Activated CD4-positive, alpha-beta T cell treated with anti-CD3 and anti-CD28 coated beads, Interleukin-2, amount 50 U/mL, for 24 hours (primary cell): ENCODE results near the gene C16orf89.
A peak's percentile ranks its signal among the peaks of the same experiment; 100 is the strongest.
"Not testable (repeated sequence)": the region's sequence is repeated elsewhere in the genome, so short reads cannot be mapped to it uniquely, and the experiment has no call there.

Experiments
- DNase-seq, 2 donors: peaks; one replicate each; pipeline ENCODE4 v3.0.0-alpha.2; 2020; ENCODE audit warnings: low read depth in 1 of 2, low spot score in 1 of 2

Gene C16orf89, protein sequence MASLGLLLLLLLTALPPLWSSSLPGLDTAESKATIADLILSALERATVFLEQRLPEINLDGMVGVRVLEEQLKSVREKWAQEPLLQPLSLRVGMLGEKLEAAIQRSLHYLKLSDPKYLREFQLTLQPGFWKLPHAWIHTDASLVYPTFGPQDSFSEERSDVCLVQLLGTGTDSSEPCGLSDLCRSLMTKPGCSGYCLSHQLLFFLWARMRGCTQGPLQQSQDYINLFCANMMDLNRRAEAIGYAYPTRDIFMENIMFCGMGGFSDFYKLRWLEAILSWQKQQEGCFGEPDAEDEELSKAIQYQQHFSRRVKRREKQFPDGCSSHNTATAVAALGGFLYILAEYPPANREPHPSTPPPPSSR

DNA sequence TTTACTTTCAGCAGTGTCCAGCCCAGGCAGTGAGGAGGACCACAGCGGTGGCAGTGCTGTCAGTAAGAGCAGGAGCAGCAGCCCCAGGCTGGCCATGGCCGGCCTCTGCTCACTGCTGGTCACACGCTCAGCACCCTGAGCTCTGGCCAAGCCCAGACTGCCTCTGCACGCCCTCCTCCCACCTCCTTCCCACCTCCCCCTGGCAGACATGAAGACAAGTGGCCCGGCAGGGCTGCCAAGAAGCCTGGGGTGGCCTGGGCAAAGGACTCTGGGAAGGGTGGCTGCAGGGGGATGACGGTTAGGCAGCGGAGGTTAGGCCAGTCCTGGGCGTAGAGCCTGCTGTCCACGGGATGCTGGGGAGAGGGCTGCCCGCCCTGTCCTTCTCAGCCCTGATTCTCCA, at the start of gene C16orf89:
C16orf89 (minus strand) TSS at position 144 of the 400 bp plus-strand sequence; CDS start at position 96, 48 bp downstream.
- DNase-seq = no peak

DNA sequence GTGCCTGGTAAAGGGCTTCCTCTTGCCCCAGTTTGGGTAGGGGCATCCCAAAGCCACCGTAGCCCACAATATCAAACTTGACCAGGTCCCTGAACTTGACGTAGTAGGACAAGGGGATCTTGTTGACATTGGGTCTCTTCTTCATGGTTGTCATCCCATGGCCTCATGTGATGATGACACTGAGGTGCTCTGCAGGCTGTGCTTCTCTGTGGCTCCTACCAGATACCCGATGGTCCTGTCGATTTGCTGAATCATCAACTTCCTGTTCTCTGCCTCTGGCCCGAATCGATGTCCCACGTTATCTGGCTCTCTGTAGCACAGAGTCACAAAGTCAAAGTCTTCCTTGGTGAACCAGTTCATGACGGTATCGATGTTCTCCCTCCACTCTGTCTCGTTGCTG, 45.2 kb upstream of the C16orf89 start:
- not testable (repeated sequence) for DNase-seq

DNA sequence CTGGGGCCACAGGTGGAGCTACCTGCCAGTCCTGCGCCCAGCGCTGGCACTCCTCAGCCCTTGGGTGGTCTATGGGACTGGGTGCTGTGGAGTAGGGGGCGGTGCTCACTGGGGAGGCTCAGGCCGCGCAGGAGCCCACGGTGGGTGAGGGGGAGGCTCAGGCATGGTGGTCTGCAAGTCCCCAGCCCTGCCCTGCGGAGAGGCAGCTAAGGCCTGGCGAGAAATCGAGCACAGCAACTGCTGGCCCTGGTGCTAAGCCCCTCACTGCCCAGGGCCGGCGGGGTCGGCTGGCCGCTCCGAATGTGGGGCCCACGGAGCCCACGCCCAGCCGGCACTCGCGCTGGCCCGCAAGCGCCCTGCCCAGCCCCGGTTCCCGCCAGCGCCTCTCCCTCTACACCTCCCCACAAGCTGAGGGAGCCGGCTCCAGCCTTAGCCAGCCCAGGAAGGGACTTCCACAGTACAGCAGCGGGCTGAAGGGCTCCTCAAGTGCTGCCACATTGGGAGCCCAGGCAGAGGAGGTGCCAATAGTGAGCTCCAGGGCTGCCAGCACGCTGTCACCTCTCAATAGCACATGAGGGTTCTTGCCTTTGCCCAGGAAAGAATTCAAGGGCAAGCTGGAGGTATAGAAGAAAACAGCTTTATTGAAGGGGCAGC, 42.9 kb upstream of the C16orf89 start:
- DNase-seq = no peak

DNA sequence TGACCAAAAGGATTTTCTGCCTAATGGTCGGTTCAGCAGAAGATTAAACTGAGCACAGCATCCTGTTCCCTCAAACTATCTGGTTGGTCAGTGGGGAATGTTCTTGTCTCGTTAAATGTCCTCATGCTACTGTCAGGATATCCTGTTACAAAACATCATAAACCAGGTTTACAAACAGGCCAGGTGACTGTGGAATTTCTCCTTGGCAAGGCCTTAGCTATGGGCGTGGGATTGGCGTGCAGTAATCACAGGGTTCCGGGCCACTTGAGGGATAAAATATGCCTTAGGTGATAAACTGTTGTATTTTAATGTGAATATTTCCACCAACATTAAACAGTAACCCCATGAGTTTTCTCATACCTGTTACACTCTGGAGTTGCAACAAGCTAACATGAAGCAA, 39.3 kb upstream of the C16orf89 start:
- DNase-seq = not testable (repeated sequence)

DNA sequence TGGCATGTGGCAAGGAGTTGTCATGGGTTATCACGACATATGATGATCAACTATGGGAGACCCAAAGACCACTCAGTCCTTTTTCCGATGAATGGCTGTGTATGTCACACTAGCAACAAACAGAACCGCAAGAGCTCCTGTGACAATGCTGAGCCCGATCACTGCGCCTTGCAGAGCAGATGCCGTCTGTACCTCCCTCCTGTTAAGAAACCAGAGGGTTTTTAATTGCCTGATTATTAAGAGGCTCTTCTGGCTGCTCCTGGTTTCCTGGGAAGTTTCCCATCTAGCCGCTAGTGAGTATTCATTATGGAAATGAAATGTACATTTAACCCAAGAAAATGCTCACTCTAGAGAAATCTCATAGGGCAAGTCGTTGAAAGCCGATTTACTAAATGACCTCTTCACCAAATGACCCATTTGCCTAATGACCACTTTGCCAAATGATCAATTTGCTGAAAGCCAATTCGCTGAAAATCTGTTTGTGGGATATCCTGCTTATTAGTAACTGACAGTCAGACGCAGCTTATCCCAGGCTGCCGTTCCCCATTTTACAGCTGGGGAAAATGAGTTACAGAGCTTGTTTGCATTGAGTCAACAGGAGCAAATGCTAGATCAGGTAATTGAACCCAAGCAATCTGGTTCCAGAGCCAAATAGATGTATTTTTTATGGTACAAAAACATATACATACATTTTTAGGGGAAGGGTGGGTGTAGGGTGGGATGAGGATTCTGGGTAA, 37.7 kb upstream of the C16orf89 start:
- not testable (repeated sequence) for DNase-seq

DNA sequence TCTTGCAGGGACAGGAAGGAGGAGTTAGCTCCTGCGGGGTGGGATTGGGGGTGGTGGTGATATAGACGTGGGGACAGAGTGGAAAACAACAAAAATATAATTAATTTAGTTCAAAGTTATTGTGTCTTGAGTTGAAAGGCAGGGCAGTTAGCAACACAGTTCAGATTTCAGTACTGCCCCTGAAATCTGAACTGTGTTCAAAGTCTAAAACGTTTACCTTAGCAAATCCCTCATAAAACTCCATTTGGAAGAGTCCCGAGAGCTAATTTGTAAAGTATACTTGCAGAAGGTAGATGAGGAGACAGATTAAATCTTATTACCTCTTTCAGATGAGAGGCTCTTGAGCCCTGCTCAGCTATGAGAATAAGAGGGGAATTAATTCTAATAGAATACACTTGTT, 33.4 kb upstream of the C16orf89 start:
- not testable (repeated sequence) for DNase-seq

DNA sequence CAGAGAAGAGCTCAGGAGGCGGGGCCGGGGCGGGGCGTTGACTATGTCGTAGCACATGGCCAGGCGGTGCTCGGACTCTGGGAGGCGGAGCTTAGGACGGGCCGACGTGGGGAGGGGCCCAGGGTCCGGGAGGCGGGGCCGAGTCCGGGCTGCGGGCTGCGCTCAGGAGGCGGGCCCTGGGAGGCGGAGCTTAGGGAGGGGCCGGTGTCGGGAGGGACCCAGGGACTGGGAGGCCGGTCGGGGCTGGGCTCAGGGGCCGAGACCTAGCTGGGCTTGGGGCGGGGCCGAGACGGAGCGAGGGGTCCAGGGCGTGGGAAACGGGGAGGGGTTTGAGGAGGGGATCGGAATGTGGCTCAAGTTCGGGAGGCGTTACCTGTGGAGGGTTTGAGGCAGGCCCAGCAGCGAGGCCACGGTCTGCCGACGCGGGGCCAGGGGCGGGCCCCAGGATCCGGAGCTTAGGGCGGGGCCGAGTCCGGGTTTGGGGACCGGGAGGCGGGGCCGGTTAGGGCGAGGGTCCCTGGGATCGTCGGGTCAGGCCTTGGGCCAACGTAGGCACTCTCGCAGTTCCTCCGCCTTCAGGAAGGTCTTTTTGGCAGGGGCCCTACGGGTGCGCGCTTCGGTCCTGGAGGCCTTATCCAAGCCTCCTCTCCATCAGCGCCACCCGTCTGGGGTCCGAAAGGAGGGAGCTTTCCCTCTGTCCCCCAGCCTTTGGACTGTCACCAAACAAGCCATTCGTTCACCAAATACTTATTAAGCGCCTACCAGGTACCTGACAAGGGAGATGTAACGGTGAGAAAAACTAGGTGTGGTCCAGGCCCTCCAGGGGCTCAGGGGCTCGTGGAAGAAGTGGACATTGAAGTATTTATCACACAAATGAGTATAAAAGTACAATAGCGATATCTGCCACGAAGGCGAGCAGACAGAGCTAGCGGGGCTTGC, 32.7 kb upstream of the C16orf89 start:
- peak; percentile 44 to 46 for DNase-seq

DNA sequence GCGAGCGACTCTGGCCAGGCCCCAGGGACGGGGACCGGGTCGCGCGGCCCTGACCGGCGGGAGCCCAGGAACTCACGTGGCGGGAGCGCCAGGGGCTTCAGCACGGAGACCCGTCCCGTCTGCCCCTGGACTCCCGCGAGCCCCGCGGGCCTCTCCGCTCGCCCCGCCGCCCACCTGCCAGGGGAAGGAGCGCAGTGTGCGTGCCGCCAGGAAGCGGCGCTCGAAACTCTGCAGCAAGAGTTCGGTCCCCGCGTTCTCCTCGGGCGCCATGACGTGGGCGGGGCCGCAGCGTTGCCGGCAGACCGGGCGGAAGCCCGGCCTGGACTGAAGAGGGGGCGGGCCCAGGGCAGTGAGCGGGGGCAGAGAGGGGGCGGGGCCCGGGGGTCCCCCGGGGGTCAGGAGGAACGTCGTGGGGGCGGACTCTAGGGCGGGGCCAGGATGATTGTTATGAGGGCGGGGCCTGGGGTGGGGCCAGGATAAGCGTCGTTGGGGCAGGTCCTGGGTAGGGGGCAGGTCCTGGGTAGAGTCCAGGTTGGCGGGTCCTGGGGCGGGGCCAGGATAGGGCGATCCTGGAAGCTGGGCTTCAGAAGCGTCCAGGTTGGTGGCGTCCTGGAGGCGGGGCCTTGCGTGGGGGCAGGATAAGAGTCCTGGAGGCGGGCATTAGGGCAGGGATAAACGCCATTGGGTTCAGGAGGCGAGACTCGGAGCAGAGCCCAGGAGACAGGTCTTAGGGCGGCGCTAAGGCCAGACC, 31.9 kb upstream of the C16orf89 start, which contains the start of gene EEF2KMT:
EEF2KMT (minus strand) TSS at position 326 of the 751 bp plus-strand sequence; CDS start at position 270, 56 bp downstream.
- peak; percentile 88 to 95 for DNase-seq

DNA sequence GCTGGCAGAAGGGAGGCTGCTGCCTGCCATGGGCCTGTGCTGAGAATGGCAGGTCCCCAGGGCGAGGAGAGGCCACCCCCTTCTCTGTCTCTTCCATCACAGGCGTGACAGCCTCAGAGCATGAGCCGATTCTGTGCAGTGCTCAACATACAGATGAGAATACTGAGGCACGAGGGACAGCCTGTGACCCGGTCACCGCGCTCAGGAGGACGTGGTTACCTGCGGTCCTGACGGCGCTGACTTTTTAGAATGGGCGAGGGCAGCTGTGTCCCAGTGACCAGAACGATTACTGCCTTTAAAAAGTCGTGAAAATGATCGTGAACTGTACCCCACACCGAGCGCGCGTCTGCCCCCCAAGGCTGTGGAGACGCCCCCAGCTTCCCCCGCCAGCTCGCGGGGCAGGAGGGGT, 31.3 kb upstream of the C16orf89 start:
- DNase-seq = peak; percentile 18 to 19

DNA sequence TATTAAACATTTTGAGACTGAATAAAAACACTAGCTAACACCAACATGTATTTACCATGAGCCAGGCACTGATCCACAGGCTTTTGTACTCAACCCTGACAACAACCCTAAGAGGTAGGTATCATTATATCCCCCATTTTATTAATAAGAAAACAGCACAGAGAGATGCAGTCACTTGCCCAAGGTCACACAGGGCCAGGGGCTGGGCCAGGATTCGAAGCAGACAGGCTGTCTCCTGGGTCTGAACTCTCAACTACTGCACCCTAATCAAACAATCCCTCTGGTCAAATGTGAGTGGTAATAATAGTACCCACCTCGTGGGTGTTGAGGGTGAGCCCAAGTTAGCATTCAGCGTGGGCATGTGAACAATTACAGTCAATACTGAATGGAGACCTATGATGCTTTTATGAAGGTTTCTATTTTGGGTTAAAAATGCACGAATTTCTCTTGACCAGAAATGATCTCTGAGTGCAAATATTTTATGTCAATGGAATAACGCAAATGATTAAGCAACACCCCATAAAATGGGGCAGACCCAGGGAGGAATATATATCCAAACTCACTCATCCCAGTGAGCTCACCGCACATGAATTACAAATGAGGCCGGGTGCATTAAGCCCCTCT, 30.8 kb upstream of the C16orf89 start:
- DNase-seq = not testable (repeated sequence)

DNA sequence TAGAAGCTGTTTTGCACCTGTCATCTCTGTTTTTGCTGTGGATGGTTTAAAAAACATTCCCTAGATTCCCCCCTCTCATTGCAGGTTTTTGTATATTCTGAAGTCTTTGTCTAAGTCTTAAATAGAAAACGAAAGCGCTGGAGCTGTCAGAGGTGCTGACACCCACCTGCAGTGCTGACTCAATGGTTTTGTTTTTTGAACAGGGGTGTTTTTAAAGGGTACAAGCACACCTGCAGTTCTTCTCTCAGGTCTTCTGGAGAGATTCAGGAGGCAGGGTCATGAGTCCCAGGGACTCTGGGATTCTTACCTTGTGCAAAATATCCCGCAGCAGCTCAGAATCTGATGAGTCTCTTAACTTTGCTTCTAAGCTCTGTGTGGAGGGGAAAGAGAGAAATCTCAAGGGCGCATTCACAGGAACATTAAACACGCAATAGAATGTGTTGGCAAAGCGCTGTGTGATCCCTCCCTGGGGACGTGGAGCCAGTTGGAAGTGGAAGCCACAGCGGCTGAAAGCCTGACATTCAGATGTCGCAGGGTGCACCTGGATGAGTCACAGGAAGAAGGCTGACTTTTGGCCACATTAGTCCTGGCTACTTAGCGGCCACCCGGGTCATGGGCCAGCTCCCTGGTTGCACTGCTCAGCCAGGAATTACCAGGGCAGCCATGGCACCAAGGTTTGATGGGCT, 29.5 kb upstream of the C16orf89 start:
- not testable (repeated sequence) for DNase-seq

DNA sequence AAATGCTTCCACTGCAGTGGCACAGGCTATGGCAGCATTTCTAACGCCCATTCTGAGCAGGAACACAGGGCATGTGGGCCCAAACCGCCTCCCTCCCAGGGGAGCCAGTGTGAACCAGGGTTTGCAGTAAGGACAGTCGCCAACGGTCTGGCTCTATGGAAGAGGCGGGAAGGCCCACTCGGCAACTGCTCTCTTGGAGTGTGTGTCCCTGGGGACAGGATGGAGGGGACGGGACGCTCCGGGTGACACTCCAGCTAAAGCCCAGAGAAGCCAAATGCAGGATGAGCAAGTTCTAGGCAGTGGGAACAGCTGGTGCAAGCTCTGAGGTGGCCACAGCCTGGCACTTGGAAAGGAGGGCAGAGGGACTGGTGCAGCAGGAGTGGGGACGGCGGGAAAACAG, 28.0 kb upstream of the C16orf89 start:
- DNase-seq = not testable (repeated sequence)

DNA sequence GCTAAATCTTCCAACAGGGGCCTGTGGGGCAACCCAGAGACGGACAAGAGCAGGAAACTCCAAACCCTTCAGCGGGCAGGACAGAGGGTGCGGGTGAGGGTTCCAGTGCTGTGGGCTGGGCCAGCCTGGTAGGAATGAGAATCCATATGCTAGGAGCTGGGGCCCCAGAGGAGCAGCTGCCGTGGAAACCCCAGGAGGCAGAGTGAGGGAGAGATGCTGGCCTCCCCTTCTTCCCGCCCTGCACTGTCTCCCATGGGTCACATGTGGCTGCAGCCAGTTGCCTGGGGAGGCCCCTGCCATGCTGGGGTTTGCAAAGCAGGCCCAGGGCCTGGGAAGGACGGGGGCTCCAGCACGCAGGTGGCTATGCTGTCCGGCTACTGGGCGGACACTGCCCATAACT, 27.3 kb upstream of the C16orf89 start:
- not testable (repeated sequence) for DNase-seq

DNA sequence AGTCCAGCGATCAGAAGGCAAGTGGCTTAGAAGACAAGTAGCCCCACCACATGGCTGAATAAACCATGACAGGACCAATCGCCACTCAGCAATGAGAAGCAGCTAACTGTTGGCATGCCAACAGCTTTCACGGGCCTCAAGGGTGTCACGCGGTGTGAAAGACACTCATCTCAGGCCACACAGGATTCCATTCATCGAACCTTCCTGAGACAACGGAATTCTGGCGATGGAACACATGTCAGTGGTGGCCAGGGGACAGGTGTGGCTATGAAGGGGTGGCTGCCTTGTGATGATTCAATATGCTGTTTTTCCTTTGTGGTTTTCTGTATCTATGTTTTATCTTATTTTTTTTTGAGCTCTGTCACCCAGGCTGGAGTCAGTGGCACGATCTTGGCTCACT, 24.8 kb upstream of the C16orf89 start:
- not testable (repeated sequence) for DNase-seq

DNA sequence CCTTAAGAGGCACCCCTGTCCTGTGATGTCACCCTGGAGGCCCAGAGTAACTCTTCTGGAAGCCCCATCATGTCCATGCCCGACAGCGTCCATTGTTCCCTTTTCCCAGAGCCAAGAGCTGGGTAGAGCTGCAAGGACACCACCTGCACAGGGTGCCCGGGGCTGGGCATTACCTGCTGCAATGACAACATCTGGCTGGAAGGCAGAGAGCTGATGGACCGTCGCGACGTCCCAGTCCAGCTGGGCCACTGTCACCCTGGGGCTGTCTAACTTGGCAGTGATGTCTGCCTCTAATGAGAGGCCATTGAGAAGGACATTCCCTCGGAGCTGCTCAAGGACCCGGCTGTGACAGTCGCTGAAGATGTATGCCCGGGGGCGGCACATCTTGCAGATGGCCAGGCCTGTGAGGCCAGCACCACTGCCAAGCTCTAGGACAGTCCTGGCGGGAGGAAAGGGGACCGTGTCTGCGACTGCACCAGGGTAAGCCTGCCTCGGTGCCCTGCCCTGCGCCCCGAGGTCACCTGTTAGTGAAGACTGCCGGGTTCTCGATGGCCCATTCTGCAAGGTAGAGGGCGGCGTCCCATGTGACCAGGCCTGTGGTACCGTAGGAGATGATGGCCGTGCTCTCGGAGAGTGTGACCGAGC, 24.3 kb upstream of the C16orf89 start:
- not testable (repeated sequence) for DNase-seq

DNA sequence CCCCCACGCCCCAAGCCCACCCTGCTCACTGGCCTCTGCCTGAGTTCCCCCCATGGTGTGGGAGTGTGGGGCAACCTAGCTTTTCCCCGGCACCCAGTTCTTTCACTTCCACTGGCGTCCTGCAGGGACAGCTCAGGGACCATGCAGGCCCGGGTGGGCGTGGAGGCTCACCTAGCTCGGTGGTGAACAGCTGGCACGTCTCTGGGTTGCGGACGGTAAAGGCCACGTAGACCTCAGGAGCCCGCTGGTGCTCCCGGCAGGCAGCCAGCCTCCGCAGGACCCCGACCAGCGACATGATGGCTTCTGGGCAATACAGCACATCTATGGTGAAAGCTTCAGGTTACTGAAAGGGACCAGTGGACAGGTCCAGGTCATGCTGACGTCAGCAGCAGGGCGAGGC, 23.2 kb upstream of the C16orf89 start:
- DNase-seq = not testable (repeated sequence)

DNA sequence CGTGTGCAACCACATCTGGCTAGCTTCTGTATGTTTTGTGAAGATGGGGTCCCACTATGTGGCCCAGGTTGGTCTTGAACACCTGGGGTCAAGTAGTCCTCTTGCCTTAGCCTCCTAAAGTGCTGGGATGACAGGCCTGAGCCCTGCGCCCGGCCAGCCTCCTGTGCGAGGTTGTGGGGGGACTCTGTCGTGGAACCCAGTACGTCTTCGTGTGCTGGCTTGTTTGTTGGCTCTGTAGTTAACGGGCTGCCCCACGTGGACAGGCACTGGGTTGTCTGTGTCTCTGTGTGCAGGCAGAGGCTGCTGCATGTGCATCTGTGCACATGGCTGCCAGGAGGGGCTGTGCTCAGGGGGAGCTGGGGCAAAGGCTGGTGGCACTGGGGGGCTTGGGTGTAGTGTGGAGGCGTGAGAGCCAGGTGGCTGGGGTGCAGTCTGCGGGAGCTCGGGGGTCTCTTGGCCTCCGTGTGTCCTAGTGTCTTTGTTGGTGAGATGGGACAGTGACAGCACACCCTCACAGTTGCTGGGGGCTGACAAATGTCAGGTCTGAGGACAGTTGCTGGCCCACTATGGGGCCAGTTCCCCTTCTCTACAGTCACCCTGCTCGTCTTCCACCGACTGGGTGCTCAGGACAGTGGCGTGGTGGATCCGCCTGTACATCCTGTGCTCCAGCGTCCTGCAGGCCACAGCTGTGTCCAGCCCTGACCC, 22.5 kb upstream of the C16orf89 start:
- DNase-seq = not testable (repeated sequence)

DNA sequence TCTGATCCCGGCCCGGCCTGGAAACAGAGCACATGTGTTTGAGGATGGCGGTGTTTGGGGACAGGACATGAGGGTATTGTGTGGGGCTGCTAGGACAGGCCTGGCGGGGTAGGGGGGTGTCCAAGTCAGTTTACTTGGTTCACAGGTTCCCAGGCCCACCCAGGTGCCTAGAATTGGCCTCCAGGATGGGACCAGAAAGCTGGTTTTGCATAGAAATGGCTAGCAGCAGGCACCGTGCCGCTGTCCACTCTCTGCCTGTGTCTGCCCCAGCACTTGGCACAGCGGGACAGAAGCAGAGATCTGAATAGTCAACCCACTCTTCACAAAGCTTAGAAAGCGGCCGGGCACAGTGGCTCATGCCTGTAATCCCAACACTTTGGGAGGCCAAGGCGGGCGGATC, 20.0 kb upstream of the C16orf89 start:
- DNase-seq = not testable (repeated sequence)
